Neutrophil (primary cell): ENCODE measurements around the gene ATF6.

Experiments used
- H3K27ac ChIP-seq: fragments of 200-600 bp; sonication (generic); 2 replicates; pipeline ENCODE4 v1.5.1; 2016; ENCODE audit warnings: mild to moderate bottlenecking, moderate library complexity
- H3K27me3 ChIP-seq: fragments of 200-600 bp; sonication (generic); 2 replicates; pipeline ENCODE4 v1.6.0; 2016; ENCODE audit warnings: mild to moderate bottlenecking
- H3K36me3 ChIP-seq: fragments of 200-600 bp; sonication (generic); 2 replicates; pipeline ENCODE4 v1.5.1; 2017
- H3K4me1 ChIP-seq, 2 experiments: fragments of 200-600 bp in 1 of 2; sonication (generic) in 1 of 2; 1 replicate in 1 of 2; 2 replicates in 1 of 2; pipeline versions ENCODE4 v1.5.1 to v1.6.1; 2013 to 2016; ENCODE audit warnings: low read depth in 1 of 2, low read length in 1 of 2, mild to moderate bottlenecking in 1 of 2, moderate library complexity in 1 of 2; ENCODE audit not compliant: control insufficient read depth in 1 of 2, insufficient read depth in 1 of 2
- H3K4me3 ChIP-seq, 2 experiments: fragments of 200-600 bp in 1 of 2; sonication (generic) in 1 of 2; 1 replicate in 1 of 2; 2 replicates in 1 of 2; pipeline ENCODE4 v1.5.1; 2013 to 2016; ENCODE audit warnings: low read depth in 1 of 2, low read length in 1 of 2, mild to moderate bottlenecking in 1 of 2, moderate library complexity in 1 of 2
- H3K9me3 ChIP-seq: fragments of 200-600 bp; sonication (generic); 2 replicates; pipeline ENCODE4 v1.5.1; 2016
- TF ChIP-seq, protein P1 (sequence below): fragments of 200-600 bp; sonication (generic); IDR thresholded peaks from 2 replicates; pipeline ENCODE4 v1.5.1; 2016; ENCODE audit warnings: antibody characterized with exemption

The ATF6 gene

DNA sequence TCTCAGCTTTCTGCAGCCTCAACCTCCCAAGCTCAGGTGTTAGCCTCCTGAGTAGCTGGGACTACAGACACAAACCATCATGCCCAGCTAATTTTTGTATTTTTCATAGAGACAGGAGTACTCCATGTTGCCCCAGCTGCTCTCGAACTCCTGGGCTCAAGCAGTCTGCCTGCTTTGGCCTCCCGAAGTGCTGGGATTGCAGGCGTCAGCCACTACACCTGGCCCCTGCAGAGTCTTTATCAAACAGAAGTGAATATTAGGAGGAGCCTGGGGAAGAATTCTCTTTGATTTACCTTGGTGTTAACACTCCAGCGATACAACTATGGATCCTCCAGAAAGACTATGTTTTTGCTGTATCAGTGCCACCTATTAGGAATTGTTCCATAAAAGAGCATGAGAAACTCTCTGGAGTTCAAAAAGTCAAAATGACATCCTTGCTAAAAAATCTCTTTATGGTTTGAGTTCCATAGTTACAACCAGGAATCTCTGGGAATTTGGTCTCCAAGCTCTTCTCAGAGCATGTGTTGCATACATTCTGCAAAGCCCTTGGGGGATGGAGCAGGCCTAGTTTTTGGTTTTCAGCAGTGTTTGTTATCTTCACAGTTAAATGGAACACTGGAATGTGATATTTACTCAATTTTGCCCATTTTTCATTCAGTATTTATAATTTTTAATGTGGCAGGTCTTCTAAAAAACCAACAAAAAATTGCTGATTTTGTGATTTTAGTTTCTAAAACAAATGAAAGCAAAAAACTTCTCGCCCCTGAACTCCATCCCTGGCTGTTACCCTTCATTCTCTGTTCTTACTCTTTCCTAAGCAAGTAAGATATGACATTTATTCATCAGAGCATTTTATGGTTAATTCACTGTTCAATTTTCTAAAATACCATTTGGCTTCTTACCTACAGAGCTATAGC, 180.2 kb downstream of the ATF6 start:
- no peak overlapping the region for H3K4me3 ChIP-seq
- H3K36me3 ChIP-seq: peaks cover 30% of the 10 kb centered on the region
- no peaks in the 10 kb centered on the region for H3K27me3 ChIP-seq
- H3K4me1 ChIP-seq: no peaks in the 10 kb centered on the region
- H3K9me3 ChIP-seq: no peaks in the 10 kb centered on the region
- TF ChIP-seq, protein P1, sequence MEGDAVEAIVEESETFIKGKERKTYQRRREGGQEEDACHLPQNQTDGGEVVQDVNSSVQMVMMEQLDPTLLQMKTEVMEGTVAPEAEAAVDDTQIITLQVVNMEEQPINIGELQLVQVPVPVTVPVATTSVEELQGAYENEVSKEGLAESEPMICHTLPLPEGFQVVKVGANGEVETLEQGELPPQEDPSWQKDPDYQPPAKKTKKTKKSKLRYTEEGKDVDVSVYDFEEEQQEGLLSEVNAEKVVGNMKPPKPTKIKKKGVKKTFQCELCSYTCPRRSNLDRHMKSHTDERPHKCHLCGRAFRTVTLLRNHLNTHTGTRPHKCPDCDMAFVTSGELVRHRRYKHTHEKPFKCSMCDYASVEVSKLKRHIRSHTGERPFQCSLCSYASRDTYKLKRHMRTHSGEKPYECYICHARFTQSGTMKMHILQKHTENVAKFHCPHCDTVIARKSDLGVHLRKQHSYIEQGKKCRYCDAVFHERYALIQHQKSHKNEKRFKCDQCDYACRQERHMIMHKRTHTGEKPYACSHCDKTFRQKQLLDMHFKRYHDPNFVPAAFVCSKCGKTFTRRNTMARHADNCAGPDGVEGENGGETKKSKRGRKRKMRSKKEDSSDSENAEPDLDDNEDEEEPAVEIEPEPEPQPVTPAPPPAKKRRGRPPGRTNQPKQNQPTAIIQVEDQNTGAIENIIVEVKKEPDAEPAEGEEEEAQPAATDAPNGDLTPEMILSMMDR: no peak
- H3K27ac ChIP-seq: no peak overlapping the region

DNA sequence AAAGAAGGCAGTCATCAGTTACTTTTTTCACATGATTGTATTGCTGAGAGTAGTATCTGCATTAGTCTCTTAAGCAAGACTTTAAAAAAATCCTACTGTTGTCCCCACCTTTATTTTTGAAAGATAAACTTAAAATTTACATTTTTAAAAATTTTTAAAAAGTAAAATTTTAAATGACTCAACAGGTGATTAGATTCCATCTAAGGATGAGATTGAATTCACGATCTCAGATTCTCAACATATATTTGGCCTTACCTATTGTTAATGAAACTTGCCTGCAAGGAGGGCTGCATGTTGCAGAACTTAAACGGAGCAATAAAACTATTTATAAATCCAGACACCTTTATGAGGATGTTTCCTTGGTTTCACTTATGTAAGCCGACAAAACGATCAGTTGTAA, 182.3 kb downstream of the ATF6 start:
- H3K4me3 ChIP-seq: no peak overlapping the region
- H3K4me1 ChIP-seq: peaks cover 0 to under 1% of the 10 kb centered on the region in 2 experiments
- H3K9me3 ChIP-seq: no peaks in the 10 kb centered on the region
- TF ChIP-seq, protein P1: no peak
- H3K27me3 ChIP-seq: no peaks in the 10 kb centered on the region
- H3K27ac ChIP-seq: no peak overlapping the region
- H3K36me3 ChIP-seq: peaks cover 15% of the 10 kb centered on the region

DNA sequence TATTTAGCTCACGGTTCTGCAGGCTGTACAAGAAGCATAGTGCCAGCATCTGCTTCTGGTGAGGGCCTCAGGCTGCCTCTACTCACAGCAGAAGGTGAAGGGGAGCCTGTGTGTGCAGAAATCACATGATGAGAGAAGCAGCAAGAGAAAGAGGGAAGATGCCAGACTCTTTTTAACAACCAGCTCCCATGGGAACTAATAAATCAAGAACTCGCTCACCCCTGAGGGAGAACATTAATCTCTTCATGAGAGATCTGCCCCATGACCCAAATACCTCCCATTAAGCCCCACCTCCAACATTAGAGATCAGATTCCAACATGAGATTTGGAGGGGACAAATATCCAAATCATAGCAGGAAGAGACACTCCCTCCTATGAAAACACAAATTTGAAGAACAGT, 183.4 kb downstream of the ATF6 start:
- TF ChIP-seq, protein P1: no peak
- H3K27me3 ChIP-seq: no peaks in the 10 kb centered on the region

DNA sequence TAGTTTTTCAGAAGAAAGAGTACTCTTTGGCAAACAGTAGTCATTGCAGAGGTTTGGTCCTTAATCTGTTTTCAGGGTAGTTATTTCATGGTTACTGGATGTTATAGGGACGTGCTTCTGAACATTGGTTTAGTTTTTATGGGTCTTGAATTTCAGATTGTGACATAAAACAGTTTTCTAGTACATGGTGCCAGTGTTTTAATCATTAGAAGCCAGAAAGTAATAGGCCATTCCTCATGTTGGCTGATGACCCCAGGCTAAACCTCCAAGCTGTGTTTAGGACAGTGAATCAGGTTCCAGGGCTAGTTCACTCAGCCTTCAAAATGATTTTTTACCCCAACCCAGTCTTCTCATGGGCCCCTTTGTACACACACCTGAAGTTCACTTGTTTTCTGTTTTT, 184.3 kb downstream of the ATF6 start:
- Histone ChIP-seq H3K4me3 (no peak overlapping the region), H3K36me3 (no peaks in the 10 kb centered on the region), H3K9me3 (no peaks in the 10 kb centered on the region), H3K4me1 (peaks cover 5 to 11% of the 10 kb centered on the region in 2 experiments), H3K27me3 (no peaks in the 10 kb centered on the region), H3K27ac (no peak overlapping the region)
- TF ChIP-seq, protein P1: no peak

More for the DNA sequence above, 183.4 kb downstream of the ATF6 start:
- Histone ChIP-seq H3K9me3 (no peaks in the 10 kb centered on the region), H3K36me3 (peaks cover 6% of the 10 kb centered on the region), H3K4me3 (no peak overlapping the region), H3K4me1 (peaks cover 5 to 11% of the 10 kb centered on the region in 2 experiments), H3K27ac (no peak overlapping the region)

DNA sequence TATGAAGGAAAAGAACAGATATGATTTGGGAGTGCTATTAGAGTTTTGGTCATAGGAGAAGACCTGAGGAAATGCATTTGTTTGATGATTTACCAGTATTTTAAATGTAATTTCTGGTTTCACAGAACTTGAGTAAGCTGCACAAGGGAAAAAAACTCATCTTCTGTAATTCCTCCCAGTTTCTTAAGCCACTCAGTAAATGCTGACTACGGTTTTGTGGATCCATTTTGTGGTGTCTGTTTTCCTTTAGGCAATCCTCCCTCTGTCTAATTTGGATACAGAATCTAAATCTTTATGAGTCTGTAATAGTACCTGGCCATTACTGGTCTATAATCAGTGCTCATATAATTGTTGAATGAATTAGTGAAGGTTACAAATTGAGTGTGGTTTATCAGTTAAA, 185.5 kb downstream of the ATF6 start:
- H3K4me1 ChIP-seq: peaks cover 5 to 11% of the 10 kb centered on the region in 2 experiments

More for the DNA sequence above, 185.5 kb downstream of the ATF6 start:
- H3K4me3 ChIP-seq: no peak overlapping the region
- no peak overlapping the region for H3K27ac ChIP-seq
- no peaks in the 10 kb centered on the region for H3K27me3 ChIP-seq
- TF ChIP-seq, protein P1: no peak
- H3K36me3 ChIP-seq: no peaks in the 10 kb centered on the region
- H3K9me3 ChIP-seq: no peaks in the 10 kb centered on the region
